Neural crest cell (in vitro differentiated cells): Measurements from ENCODE around the gene CCL27. TPM values are rescaled to one million over a fixed set of nuclear protein-coding genes. Genes with fewer than 3 reads are reported as not detected.
A peak's percentile ranks its signal among the peaks of the same experiment; 100 is the strongest.

Experiments
- DNase-seq: peaks from one replicate; pipeline ENCODE4 v3.0.0; 2021; ENCODE audit warnings: low read depth, mixed read lengths, low spot score
- H3K27ac Mint-ChIP-seq: one replicate; pipeline ENCODE4 v1.8.0; 2021; ENCODE audit warnings: mild to moderate bottlenecking, mixed read lengths; ENCODE audit not compliant: unreplicated experiment
- H3K27me3 Mint-ChIP-seq: 2 replicates; pipeline ENCODE4 v1.8.0; 2021; ENCODE audit warnings: low read depth, mild to moderate bottlenecking, mixed read lengths
- H3K36me3 Mint-ChIP-seq: 2 replicates; pipeline ENCODE4 v1.8.0; 2021; ENCODE audit warnings: low read depth, mild to moderate bottlenecking, mixed read lengths
- H3K4me1 Mint-ChIP-seq: 2 replicates; pipeline ENCODE4 v1.8.0; 2021; ENCODE audit warnings: mixed read lengths
- H3K4me3 Mint-ChIP-seq: one replicate; pipeline ENCODE4 v1.8.0; 2021; ENCODE audit warnings: mild to moderate bottlenecking, mixed read lengths
- H3K9me3 Mint-ChIP-seq: 2 replicates; pipeline ENCODE4 v1.8.0; 2021; ENCODE audit warnings: mixed read lengths
- total RNA-seq: library from RNA; stranded (reverse); gene quantifications from 2 replicates; pipeline ENCODE4 v1.2.1, GENCODE V29; 2021
- TF ChIP-seq, protein P1 (sequence below): fragments of 200-600 bp; sonication (generic); conservative IDR thresholded peaks from 2 replicates; pipeline ENCODE4 v1.5.0; 2021; ENCODE audit warnings: antibody characterized with exemption, mild to moderate bottlenecking

The CCL27 gene
- total RNA-seq, 1 donor from 2014 or later, result 0.86 TPM

DNA sequence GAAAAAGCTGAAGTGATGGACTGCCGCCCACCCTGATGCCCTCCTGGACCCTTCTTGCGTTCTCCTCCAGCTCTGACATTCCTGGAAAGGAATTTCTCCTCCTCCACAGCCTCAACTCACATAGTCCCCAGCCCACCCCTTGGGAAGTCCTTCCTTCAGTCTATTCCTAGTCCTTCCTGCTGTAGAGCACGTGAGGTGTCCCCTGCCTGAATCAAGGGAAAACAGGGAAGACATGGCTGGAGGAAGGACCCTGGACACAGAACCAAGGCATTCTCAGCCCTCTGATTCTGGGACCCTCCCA, 37.3 kb downstream of the CCL27 start:
- H3K4me3 Mint-ChIP-seq, result no peak overlapping the region
- no peak overlapping the region for H3K27ac Mint-ChIP-seq
- peaks cover 20% of the 10 kb centered on the region for H3K4me1 Mint-ChIP-seq
- H3K27me3 Mint-ChIP-seq, result peaks cover 63% of the 10 kb centered on the region
- H3K9me3 Mint-ChIP-seq, result peaks cover 2% of the 10 kb centered on the region
- DNase-seq, result no peak
- no peaks in the 10 kb centered on the region for H3K36me3 Mint-ChIP-seq
- TF ChIP-seq, protein P1, sequence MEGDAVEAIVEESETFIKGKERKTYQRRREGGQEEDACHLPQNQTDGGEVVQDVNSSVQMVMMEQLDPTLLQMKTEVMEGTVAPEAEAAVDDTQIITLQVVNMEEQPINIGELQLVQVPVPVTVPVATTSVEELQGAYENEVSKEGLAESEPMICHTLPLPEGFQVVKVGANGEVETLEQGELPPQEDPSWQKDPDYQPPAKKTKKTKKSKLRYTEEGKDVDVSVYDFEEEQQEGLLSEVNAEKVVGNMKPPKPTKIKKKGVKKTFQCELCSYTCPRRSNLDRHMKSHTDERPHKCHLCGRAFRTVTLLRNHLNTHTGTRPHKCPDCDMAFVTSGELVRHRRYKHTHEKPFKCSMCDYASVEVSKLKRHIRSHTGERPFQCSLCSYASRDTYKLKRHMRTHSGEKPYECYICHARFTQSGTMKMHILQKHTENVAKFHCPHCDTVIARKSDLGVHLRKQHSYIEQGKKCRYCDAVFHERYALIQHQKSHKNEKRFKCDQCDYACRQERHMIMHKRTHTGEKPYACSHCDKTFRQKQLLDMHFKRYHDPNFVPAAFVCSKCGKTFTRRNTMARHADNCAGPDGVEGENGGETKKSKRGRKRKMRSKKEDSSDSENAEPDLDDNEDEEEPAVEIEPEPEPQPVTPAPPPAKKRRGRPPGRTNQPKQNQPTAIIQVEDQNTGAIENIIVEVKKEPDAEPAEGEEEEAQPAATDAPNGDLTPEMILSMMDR, result no peak

- no peaks in the 10 kb centered on the region for H3K36me3 Mint-ChIP-seq
- H3K4me1 Mint-ChIP-seq, result peaks cover 25% of the 10 kb centered on the region
- H3K9me3 Mint-ChIP-seq, result peaks cover 2% of the 10 kb centered on the region
- TF ChIP-seq, protein P1, result no peak
- H3K4me3 Mint-ChIP-seq, result no peak overlapping the region
- H3K27me3 Mint-ChIP-seq, result peaks cover 58% of the 10 kb centered on the region
- DNase-seq, result no peak
- peak overlapping the region; percentile 27 for H3K27ac Mint-ChIP-seq
These were observed 37.8 kb downstream of the CCL27 start for GRCh38 chr9:34624475-34625185.

DNA sequence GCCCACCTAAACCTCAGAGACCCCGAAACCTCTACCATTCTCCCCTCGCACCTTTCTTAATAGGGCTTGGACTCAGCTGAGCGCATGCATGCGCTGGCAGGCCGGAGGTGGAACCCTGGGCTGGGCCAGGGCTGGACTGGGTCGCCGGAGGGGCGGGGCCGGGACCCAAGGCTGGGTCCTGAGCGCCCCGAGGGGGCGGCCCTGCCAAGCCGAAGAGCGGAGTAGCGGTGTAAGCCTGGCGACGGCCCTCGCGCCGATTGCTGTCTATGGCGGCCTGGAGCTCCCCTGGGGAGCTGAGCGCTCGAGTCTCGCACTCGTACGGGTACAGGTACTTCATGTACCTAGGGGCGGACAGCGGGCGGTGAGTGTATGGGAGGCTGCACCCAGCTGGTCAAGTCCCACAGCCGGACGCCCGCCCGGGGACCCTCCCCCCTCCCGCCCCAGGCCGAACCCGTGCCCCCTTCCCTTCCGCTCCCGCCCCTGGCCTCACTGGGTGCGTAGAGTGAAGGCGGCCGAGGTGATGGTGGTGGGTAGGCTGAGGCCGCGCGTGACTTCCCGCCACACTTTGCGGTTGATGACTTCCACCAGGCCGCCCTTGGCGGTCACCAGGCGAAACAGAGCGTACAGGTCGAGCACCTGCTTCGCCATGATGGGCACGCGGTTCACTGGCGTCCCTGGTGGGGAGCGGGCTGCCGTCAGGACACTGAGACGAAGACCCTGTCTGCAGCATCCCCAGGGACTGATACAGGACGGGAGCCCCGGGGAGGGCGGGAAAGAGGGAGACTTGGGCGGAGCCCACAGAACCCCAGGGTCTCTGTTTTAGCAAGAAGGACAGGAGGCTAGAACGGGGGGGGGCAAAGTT, 38.9 kb downstream of the CCL27 start:
- TF ChIP-seq, protein P1, result no peak
- H3K36me3 Mint-ChIP-seq, result no peaks in the 10 kb centered on the region
- H3K27me3 Mint-ChIP-seq, result peaks cover 50% of the 10 kb centered on the region
- H3K9me3 Mint-ChIP-seq, result peaks cover 2% of the 10 kb centered on the region
- peak overlapping the region; percentile 78 for H3K4me3 Mint-ChIP-seq
- H3K27ac Mint-ChIP-seq, result no peak overlapping the region
- no peak for DNase-seq
- H3K4me1 Mint-ChIP-seq, result peaks cover 26% of the 10 kb centered on the region

DNA sequence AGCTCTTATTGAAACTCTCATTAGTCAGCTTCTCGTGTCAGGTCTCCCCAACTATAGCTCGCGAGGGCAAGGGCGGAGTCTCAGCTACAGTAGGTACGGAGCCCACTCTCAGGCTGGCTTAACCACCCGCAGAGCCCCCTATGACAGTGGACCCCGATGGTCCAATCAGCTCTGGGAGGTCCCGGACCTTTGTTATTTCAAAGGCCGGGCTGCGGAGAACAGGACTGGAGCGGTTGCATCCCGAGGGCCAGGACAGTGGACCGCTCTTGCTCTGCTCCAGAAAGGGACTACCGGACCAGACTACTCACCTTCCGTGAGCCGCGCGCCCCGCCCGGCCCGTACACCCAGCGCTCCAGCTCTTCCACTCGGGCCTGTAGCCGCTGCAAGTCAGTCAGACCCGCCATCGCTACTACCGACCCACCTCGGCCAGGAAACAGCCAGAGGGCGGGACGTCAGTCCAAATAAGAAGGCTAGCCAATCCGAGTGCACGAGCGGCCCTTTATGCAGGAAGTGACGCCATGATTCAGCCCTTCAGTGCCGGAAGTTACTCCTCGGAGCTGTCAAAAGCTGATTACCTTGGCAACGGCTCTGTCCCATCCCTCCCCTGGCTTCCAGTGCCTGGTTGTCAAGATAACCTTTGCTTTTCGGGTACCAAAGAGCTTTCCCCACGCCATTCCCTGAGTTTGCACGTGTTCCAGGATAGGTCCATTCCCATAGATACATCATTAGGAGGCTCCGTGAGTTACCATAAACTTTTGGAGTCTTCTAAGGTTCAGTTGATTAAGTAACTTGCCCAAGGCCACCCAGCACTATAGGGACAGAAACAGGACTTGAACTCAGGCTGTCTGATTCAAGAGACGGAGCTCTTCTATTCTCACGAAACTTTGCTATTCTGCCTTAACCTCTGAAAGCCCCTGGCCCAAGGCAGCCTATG, 42.1 kb downstream of the CCL27 start, which contains the start of gene DCTN3:
Gene DCTN3 (minus strand): TSS at position 435 of the 934 bp plus-strand sequence. CDS start 31 bp downstream, at position 404.
- Mint-ChIP-seq H3K27ac (peak within 1 kb of the TSS; percentile 61), H3K4me3 (peak within 1 kb of the TSS; percentile 96), H3K4me1 (peaks cover 18% of the 10 kb centered on the region), H3K9me3 (peaks cover 2% of the 10 kb centered on the region), H3K36me3 (no peaks in the 10 kb centered on the region), H3K27me3 (peaks cover 18% of the 10 kb centered on the region)
- TF ChIP-seq, protein P1, result no peak
- DNase-seq, result peak; percentile 81

DNA sequence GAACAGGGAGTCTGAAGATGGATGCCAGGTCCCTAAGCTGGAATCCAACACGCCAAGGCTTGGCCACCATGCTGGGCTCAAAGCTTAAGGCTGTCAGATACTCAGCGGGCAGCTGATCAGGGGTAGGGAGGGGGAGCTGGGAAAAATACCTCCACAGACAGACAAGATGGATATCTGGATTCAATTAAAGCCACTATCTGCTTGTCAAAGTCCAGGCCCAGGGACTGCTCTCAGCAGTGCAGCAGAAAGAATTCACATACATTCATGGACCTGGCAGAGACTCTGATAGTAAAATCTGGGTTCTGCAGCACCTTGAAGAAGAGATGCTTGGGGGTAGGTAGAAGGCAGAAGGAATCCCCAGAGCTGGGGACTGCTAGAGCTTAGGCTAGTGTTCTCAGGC, 47.3 kb downstream of the CCL27 start:
- Mint-ChIP-seq H3K27ac (no peak overlapping the region), H3K36me3 (no peaks in the 10 kb centered on the region), H3K9me3 (no peaks in the 10 kb centered on the region), H3K4me1 (peaks cover 36% of the 10 kb centered on the region), H3K27me3 (no peaks in the 10 kb centered on the region), H3K4me3 (peak overlapping the region; percentile 56)
- DNase-seq, result no peak
- TF ChIP-seq, protein P1, result no peak
